HuH-7 (cell line): Measurements from ENCODE around the gene HMX3.

Experiments
- DNase-seq: peaks from one replicate; pipeline ENCODE4 v3.0.0; 2011; ENCODE audit warnings: low spot score

The HMX3 gene

GRCh38 chr10:123134343-123134914, 1.3 kb upstream of the HMX3 start:
- DNase-seq: no peak

GRCh38 chr10:123134915-123135414, 805 bp upstream of the HMX3 start:
- peak; percentile 86 for DNase-seq

DNA sequence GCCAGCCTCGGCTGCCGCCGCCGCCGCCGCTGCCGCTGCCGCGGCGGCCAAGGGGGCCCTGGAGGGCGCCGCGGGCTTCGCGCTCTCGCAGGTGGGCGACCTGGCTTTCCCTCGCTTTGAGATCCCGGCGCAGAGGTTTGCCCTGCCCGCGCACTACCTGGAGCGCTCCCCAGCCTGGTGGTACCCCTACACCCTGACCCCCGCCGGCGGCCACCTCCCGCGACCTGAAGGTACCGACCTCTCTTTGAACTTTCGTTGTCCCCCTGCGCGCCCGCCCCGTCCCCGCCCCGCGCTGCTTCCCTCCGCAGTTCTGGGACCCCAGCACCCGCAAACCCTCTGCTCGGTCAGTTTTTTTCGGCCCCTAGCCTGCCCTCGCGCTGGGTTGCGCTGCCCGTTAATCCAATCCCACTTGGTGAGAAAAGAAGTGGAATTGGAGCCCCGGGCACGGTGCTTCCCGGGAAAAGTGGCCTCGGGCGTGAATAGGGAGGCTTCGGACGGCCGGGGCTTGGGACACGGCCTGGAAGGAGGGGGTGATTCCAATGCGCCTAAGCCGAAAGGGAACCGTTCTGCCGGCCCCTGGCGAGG, 543 bp downstream of the HMX3 start:
- DNase-seq: no peak

DNA sequence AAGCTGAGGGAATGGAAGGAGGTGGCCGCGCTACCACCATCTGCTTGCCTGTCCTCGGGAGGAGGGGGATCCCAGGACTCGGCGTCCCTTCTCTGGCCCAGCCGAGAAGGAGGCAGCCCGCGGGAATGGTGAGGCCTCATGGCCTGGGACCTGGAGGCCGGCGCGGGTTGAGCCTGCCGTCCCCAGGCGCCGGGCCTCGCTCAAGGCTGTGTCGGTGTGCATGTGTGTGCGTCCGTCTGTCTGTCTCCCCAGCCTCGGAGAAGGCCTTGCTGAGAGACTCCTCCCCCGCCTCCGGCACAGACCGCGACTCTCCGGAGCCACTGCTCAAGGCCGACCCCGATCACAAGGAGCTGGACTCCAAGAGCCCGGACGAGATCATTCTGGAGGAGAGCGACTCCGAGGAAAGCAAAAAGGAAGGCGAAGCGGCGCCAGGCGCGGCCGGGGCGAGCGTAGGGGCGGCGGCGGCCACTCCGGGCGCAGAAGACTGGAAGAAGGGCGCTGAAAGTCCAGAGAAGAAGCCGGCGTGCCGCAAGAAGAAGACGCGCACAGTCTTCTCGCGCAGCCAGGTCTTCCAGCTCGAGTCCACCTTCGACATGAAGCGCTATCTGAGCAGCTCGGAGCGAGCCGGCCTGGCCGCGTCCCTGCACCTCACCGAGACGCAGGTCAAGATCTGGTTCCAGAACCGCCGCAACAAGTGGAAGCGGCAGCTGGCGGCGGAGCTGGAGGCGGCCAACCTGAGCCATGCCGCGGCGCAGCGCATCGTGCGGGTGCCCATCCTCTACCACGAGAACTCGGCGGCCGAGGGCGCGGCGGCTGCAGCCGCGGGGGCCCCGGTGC, 1.3 kb downstream of the HMX3 start:
- no peak for DNase-seq

DNA sequence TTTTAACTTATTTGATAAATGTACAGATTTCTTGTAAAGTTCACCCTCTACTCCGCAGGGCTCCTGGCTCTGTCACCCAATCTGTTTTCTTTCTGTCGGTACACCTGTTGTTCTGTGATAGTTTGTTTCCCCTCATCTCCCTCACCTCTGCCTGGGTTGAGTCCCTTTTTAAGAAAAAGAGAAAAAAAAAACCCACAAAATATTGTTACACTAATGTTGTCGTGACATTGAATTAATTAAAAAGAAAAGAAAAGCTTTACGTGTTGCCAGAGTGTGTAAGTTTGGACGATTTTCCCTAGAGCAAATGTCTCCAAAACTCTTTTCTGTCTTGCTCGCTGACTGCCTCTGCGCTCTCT, 3.4 kb downstream of the HMX3 start:
- no peak for DNase-seq

- DNase-seq: peak; percentile 95
Observed at GRCh38 chr10:123139521-123140163, 3.9 kb downstream of the HMX3 start.

DNA sequence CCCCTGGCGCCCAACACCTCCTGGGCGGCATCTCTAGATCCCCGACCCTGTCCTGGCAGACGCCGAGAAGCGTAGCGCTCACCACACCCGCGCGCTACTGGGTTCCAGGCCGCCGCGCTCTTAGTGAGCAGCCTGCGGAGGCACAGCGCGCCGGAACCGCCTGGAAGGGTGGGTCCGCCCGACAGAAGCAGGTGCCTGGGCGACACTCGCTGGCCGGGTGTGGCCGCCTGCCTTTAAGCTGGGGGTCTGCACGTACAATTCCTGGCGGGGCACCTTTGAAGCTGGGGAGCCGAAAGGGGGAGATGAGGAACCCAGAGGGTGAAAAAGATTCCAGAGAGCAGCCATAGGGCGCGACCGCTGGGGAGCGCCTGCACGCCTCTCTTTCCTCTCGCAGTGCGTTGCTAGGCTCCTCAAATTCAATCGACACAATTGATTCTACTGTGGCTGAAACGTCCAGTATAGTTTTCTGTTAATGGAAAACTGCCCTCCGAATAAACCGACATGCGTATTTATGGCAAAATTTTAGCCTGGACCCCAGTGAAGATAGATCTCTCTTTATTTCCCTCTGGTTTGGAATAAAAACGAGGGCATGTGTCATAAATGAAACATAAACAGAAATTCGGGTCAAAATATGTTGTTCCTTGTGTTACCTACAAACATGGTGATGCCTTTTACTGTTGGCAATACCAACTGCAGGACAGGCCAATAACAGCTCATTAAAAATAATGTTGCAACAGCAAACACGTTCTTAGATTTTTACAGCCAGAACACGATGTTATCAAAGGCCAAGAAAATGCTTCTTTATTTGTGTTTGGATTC, 4.6 kb downstream of the HMX3 start:
- peak; percentile 61 for DNase-seq

DNA sequence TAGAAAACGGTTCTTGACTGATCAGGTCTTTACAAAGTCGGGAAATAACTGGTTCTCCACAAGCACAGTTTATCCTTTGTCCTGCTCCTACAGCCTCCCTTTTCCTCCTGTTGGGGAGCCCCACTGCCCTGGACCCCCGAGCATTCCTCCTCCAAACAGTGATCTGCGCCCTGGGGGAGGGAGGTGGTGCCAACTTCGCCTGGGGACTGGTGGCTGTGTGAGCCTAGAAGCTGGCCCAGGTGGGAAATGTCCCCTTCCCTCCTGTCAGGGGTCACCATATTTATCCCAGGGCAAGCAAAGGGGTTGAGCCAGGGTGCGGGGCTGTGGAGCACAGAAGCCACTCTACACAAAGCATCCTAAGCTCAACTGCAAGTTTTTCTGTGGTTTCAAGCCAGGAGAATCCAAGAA, 5.2 kb downstream of the HMX3 start:
- no peak for DNase-seq

GRCh38 chr10:123141791-123142700, 6.3 kb downstream of the HMX3 start:
- DNase-seq: no peak

DNA sequence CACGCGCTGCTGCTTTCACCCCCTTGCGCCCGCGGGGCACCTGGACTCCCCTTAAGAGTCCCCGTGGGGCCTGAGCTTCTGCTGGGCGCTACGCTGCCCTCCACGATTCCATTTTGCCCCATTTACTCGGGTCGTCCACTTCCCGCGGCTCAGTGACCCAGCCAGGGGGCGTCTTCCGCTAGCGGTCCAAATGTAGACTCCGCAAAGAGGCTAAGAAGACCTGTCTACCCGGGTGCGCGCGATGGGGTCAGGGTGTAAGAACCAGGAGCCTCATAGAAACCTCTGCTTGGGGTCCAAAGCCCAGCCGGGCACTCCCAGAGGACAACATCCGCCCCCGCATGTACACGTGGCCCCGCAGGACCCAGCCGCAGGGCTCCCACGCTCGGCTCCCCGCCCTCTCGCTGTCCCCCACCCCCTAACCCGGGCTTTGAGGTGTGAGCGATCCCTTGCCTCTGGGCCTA, 7.0 kb downstream of the HMX3 start:
- DNase-seq: no peak

GRCh38 chr10:123143162-123143824, 7.5 kb downstream of the HMX3 start:
- no peak for DNase-seq

DNA sequence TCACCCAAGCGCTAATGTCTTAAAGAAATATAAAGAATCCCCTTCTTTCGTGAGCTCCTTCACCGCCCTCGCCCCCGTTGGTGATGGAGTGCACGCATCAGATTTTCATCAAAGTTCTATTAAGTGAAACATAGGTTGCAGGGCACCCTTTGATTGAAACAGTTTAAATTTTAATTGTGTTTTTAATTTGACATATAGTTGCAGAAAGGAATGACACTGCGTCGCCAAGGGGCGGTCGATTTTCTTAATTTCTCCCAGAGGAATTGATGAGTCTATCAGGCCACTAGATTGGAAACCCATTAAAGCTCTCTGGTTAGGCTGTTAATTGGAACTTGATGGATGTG, 8.0 kb downstream of the HMX3 start:
- no peak for DNase-seq

DNA sequence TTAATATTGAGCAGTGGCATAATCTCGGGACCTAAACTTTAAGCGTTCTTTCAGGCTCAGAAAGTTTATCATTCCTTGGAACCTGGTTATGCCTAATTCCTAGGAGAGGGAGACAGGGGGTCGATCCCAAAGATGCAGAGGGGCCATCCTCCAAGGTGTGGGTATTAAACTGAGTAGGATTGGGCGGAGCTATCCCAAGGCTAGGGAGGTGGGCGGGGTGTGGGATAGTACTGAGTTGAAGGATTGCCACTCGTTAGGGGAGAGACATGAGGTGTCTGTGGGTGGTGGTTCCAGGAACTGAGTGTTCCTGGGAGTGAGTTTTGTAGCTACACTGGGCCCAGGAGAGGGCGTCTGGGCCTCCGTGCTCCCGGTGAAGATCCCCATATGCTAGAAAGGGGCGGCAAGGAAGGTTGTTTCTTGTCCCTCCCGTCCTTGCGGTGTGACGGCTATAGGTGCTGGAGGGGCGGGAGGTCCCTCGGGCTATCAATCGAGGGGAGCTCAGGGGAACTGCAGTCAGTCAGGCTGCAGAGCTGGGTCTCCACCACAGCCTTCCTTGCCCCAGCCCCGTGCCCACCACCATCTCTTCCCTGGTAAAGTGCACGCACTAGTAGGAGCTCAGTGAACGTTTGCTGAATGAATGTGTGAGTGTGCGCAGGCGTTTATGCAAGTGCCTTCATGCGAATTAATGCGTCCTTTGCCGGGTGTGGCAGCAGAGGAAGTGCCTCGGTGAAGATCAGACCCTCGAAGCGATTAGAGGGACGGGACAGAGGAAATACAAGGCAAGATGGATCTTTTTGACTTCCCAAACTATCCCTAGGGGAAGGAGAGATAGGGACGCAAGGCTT, 9.1 kb downstream of the HMX3 start:
- no peak for DNase-seq

GRCh38 chr10:123145542-123146012, 9.8 kb downstream of the HMX3 start:
- no peak for DNase-seq

DNA sequence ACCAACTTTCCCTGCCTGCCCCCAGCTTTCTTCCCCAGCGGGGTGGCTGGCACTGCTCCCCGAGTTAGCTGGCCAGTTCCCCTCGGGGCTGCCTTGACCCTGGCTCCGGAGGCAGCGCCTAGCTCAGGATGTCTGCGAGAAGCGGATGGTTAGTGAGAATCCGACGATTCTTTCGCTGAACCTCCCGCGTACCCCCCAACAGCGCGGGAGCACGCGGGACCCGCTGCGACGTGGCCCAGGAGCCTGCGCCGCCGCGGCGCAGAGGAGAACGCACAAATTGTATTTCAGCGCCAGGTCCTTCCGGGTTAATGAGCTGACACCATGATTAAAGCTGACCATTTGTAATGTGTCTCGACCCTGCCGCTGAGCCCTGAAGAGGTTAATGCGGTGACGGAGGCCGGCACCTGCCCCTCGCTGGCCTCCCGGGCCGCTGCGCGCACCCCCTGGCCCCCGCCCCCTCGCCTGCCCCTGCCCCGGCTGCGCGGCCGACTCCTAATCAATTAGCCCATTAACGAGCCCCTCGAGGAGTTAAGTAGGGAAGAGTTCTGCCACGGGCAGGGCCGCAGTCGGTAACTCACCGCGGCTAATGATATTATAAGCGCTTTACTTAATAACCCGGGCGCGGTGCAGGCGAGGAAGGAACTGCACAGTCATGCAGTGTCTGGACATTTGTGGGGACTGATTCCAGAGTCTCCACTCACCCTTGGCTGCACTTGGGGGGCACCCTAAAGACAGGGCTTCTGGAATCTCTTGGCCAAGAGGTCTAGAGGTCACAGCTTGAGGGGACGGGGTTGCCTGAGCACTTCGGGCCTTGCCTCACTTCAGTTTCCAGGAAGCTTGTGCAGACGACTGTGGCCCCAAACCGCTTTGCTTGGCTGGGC, 10.5 kb downstream of the HMX3 start:
- DNase-seq: no peak

- no peak for DNase-seq
Observed at GRCh38 chr10:123146894-123147634, 11.3 kb downstream of the HMX3 start.

DNA sequence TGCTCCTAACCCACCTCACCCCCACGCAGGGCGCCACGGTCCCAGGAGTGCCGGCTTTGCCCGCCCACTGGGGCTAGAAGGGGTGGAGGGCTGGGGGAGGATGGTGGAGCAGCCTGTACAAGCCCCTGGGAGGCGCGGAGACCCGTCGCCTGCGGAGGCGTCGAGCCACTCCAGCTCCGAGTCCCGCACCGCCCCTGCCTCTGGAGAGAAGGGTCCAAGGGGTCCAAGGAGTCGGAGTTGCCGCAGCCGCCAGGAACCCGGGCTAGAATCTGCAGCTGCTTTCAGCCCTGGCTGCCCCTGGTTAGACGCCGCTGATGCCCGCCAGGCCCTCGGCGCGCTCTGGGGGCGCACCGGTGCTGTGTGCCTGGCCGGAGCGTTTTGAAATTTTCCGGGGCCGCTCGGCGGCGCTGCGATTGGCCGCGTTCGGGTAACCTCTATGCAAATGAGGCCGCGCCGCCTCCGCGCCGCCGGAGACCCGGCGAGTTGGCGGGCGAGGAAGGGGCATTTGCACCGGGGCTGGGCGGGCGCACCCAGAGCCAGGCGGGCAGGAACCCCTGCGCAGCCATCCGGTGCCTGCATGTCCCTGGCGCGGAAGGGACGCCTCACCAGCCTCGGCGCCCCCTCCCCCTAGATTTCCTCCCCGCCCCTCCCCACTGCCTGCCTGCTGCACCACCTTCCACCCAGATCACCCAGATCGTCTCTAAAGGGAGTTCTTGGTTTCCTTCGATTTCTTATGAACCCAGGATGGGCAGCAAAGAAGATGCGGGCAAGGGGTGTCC, 12.1 kb downstream of the HMX3 start, which contains the start of gene HMX2:
HMX2 (plus strand) TSS at position 502 of the 779 bp plus-strand sequence; CDS start at position 745, 243 bp downstream.
- peak; percentile 62 for DNase-seq
